ENCODE results near the gene CABCOCO1.

GRCh38 chr10:61812920-61813319, 150.2 kb downstream of the CABCOCO1 start:
- TF ChIP-seq CREB1 (IDR thresholded peaks at IDR 0.05; ENCODE audit: low read depth) = no peak
- TF ChIP-seq YY1 (IDR thresholded peaks at IDR 0.05; ENCODE audit: low read depth) = no peak
- TF ChIP-seq USF1 (IDR thresholded peaks at IDR 0.05) = no peak
- no peak for TF ChIP-seq TCF12 (IDR thresholded peaks at IDR 0.05; ENCODE audit: low read depth)
- no peak for TF ChIP-seq EP300 (IDR thresholded peaks at IDR 0.05; ENCODE audit: borderline replicate concordance)
- TF ChIP-seq EGR1 (IDR thresholded peaks at IDR 0.05) = no peak
- no peak for TF ChIP-seq MAX (IDR thresholded peaks at IDR 0.05)
- no peak for TF ChIP-seq RAD21 (IDR thresholded peaks at IDR 0.05; ENCODE audit: low read depth)
- no peak for TF ChIP-seq TAF1 (IDR thresholded peaks at IDR 0.05; ENCODE audit: low read depth)
- no peak for TF ChIP-seq REST (IDR thresholded peaks at IDR 0.05; ENCODE audit: low read depth)
- no peak for TF ChIP-seq ZBTB7A (IDR thresholded peaks at IDR 0.05; ENCODE audit: low read depth)
- no peak for TF ChIP-seq TEAD4 (IDR thresholded peaks at IDR 0.05)
- no peak for TF ChIP-seq CEBPB (IDR thresholded peaks at IDR 0.05)
- no peak for TF ChIP-seq FOXM1 (IDR thresholded peaks at IDR 0.05; ENCODE audit: borderline replicate concordance, low read depth)
